ENCODE measurements around the gene PLPP6. TPM values are rescaled to one million over a fixed set of nuclear protein-coding genes. Genes with fewer than 3 reads are reported as not detected.
A peak's percentile ranks its signal among the peaks of the same experiment; 100 is the strongest.

Gene PLPP6
- total and polyA plus RNA-seq, 12 donors, result 2.2 to 17.1 (median 11.1) TPM

DNA sequence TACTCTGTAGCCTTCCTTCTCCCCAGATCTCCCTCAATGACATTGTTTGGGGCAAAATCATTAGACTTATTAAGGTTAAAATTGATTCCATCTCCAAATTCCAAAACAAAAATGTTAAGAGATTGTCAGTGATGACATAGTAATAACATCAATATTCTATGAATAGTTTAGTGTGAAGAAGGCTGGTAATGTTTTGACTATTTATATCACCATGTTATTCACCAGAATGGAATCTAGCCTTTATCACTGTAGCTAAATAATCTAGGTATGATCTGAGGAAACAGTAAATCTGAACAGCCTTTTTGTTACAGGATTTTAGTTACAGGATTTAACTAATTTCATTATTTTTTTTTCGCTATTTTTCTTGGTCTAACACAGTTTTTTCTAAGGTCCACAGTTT lies 929 bp upstream of the PLPP6 start:
- H3K9me3 ChIP-seq (replicated peaks in 1 of 3), result no peaks in the 10 kb centered on the region
- no peak for DNase-seq
- no peak for TF ChIP-seq POLR2A (IDR thresholded peaks at IDR 0.05)
- TF ChIP-seq, protein P1, sequence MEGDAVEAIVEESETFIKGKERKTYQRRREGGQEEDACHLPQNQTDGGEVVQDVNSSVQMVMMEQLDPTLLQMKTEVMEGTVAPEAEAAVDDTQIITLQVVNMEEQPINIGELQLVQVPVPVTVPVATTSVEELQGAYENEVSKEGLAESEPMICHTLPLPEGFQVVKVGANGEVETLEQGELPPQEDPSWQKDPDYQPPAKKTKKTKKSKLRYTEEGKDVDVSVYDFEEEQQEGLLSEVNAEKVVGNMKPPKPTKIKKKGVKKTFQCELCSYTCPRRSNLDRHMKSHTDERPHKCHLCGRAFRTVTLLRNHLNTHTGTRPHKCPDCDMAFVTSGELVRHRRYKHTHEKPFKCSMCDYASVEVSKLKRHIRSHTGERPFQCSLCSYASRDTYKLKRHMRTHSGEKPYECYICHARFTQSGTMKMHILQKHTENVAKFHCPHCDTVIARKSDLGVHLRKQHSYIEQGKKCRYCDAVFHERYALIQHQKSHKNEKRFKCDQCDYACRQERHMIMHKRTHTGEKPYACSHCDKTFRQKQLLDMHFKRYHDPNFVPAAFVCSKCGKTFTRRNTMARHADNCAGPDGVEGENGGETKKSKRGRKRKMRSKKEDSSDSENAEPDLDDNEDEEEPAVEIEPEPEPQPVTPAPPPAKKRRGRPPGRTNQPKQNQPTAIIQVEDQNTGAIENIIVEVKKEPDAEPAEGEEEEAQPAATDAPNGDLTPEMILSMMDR (IDR thresholded peaks at IDR 0.05), result no peak
- peaks cover 10 to 24% of the 10 kb centered on the region in 2 donors for H3K4me1 ChIP-seq (replicated peaks in 1 of 2)
- H3K27me3 ChIP-seq, result no peaks in the 10 kb centered on the region
- intact Hi-C loops (cut with DNase I), result loop anchor here in 1 of 2 donors (5.0 kb wide), 1 partner anchor 81 kb away; the partner anchor contains the start of gene AK3
- H3K4me3 ChIP-seq, result no peak overlapping the region
- 77 to 95% (median 84%) methylated on average over 1 of the region's 1 CpG for WGBS, 4 donors
- no peaks in the 10 kb centered on the region for H3K36me3 ChIP-seq (replicated peaks in 1 of 2)
- no peak overlapping the region for H3K27ac ChIP-seq

DNA sequence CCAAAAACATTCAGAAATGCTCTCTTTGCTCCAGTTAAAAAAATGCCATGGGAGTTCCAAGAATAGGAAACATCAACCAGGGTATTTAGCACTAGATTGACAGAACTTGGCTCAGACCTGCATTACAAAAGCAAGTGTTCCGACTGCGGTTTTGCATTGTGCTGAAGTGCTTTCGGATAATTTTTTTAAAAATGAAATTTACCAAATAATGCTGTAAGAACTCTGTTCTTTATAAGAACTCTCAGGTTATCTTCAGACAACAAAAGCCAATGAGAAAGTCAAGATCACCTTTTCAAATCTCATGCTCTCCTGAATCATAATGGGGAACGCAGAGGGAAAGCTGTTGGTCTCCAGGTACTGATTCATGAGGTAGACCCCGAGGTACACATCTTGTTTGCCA lies 483 bp upstream of the PLPP6 start:
- Histone ChIP-seq H3K27ac (peak overlapping the region in 3 of 5 donors; percentile 59 to 87 (median 85)), H3K4me1 (replicated peaks in 1 of 2) (peaks cover 10 to 24% of the 10 kb centered on the region in 2 donors), H3K36me3 (replicated peaks in 1 of 2) (no peaks in the 10 kb centered on the region), H3K9me3 (replicated peaks in 1 of 3) (no peaks in the 10 kb centered on the region), H3K27me3 (no peaks in the 10 kb centered on the region), H3K4me3 (peak overlapping the region in 2 of 4 donors; percentile 71 to 72)
- TF ChIP-seq, protein P1 (IDR thresholded peaks at IDR 0.05), result no peak
- no peak for TF ChIP-seq POLR2A (IDR thresholded peaks at IDR 0.05)
- 5 to 8% (median 7%) methylated on average over 5 of the region's 5 CpGs for WGBS, 4 donors
- intact Hi-C loops (cut with DNase I), result loop anchor here in 1 of 2 donors (5.0 kb wide), 1 partner anchor 81 kb away; the partner anchor contains the start of gene AK3
- DNase-seq, result no peak

DNA sequence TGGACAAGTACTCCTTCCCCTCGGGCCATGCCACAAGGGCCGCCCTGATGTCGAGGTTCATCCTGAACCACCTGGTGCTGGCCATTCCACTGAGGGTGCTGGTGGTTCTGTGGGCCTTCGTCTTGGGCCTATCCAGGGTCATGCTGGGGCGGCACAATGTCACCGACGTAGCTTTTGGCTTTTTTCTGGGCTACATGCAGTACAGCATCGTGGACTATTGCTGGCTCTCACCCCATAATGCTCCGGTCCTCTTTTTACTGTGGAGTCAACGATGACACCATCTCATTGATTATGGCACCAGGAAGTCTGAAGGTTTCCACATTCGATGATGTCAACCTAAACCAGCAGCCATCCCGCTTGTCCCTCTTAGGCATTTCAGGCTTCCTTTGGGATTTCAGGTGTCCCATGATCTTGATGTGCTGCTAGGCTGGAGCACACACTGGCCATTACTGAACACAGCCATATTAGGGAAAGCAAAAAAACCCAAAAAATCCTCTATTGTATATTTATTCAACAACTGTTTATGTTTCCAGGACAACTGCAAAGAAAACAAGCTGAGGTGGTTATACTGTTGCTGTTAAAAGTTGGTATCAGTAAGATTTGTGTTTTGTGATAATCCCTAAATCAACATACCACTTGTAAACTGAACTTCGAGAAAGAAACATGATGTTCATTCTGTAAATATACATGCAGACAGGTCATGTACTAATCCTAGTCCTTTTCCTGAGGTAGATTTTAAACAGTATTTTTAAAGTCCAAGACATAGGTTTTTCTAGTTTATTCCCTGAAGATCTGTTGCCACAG lies 1.1 kb downstream of the PLPP6 start:
- H3K27ac ChIP-seq, result peak overlapping the region in 2 of 5 donors; percentile 85 to 87
- intact Hi-C loops (cut with DNase I), result loop anchor here in 1 of 2 donors (5.0 kb wide), 1 partner anchor 79 kb away; the partner anchor contains the start of gene AK3
- H3K4me3 ChIP-seq, result peak overlapping the region in 2 of 4 donors; percentile 71 to 72
- peaks cover 10 to 24% of the 10 kb centered on the region in 2 donors for H3K4me1 ChIP-seq (replicated peaks in 1 of 2)
- 66 to 73% (median 69%) methylated on average over 11 to 13 of the region's 13 CpGs for WGBS, 4 donors
- no peaks in the 10 kb centered on the region for H3K9me3 ChIP-seq (replicated peaks in 1 of 3)
- H3K27me3 ChIP-seq, result no peaks in the 10 kb centered on the region
- H3K36me3 ChIP-seq (replicated peaks in 1 of 2), result no peaks in the 10 kb centered on the region
- DNase-seq, result peak in 1 of 7 donors; percentile 57
- TF ChIP-seq POLR2A (IDR thresholded peaks at IDR 0.05), result no peak
- TF ChIP-seq, protein P1 (IDR thresholded peaks at IDR 0.05), result no peak

DNA sequence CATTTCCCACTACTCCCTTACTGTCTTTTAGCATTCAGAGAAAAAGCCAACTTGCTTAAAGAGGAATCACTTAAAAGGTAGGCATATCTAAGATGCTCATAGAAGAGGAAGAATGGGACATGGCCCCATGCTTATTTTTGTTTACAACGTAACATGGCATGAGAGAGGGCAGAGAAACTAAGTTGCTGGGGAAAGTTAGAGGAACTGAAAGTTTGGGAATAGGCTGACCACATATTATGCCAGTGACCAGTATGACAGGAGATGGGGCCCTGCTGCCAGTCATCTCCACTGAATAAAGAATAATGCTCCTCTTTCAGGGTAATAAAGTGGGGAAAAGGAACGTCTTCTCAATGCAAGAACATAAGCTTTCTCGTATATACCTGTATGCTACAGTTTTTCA lies 1.9 kb downstream of the PLPP6 start:
- no peak for TF ChIP-seq POLR2A (IDR thresholded peaks at IDR 0.05)
- Histone ChIP-seq H3K27ac (no peak overlapping the region), H3K9me3 (replicated peaks in 1 of 3) (no peaks in the 10 kb centered on the region), H3K4me3 (no peak overlapping the region), H3K4me1 (replicated peaks in 1 of 2) (peaks cover 10 to 24% of the 10 kb centered on the region in 2 donors), H3K27me3 (no peaks in the 10 kb centered on the region), H3K36me3 (replicated peaks in 1 of 2) (no peaks in the 10 kb centered on the region)
- no peak for DNase-seq
- WGBS, 4 donors, result 84 to 86% (median 84%) methylated on average over 3 of the region's 3 CpGs
- intact Hi-C loops (cut with DNase I), result loop anchor here in 1 of 2 donors (5.0 kb wide), 1 partner anchor 78 kb away; the partner anchor contains the start of gene AK3
